Type B pancreatic cell (in vitro differentiated cells): ENCODE measurements around the gene TTC29. TPM values are rescaled to one million over a fixed set of nuclear protein-coding genes. Genes with fewer than 3 reads are reported as not detected.

Experiments used
- DNase-seq: peaks from one replicate; pipeline ENCODE4 v3.0.0; 2021; ENCODE audit warnings: mixed read lengths; ENCODE audit not compliant: unreplicated experiment; ENCODE audit errors: extremely low spot score
- H3K27ac Mint-ChIP-seq: 2 replicates; pipeline ENCODE4 v1.8.0; 2021; ENCODE audit warnings: mild to moderate bottlenecking, mixed read lengths
- H3K27me3 Mint-ChIP-seq: 2 replicates; pipeline ENCODE4 v1.8.0; 2021; ENCODE audit warnings: mixed read lengths
- H3K36me3 Mint-ChIP-seq: 2 replicates; pipeline ENCODE4 v1.8.0; 2021; ENCODE audit warnings: mixed read lengths
- H3K4me1 Mint-ChIP-seq: one replicate; pipeline ENCODE4 v1.8.0; 2021; ENCODE audit warnings: mixed read lengths; ENCODE audit not compliant: unreplicated experiment
- H3K4me3 Mint-ChIP-seq: 2 replicates; pipeline ENCODE4 v1.8.0; 2021; ENCODE audit warnings: mild to moderate bottlenecking, mixed read lengths
- H3K9me3 Mint-ChIP-seq: 2 replicates; pipeline ENCODE4 v1.8.0; 2021; ENCODE audit warnings: mixed read lengths
- CTCF ChIP-seq: fragments of 200-600 bp; sonication (generic); conservative IDR thresholded peaks from 2 replicates; pipeline ENCODE4 v1.5.0; 2021; ENCODE audit warnings: antibody characterized with exemption, mild to moderate bottlenecking
- total RNA-seq: library from RNA; stranded (reverse); gene quantifications from 2 replicates; pipeline ENCODE4 v1.2.1, GENCODE V29; 2021; ENCODE audit warnings: low replicate concordance

Gene TTC29
- total RNA-seq, 1 donor from 2014 or later: 2.8 TPM

GRCh38 chr4:146795711-146796110 lies 150.0 kb downstream of the TTC29 start:
- no peaks in the 10 kb centered on the region for H3K4me1 Mint-ChIP-seq
- DNase-seq: no peak
- TF ChIP-seq CTCF: no peak
- H3K27ac Mint-ChIP-seq: no peak overlapping the region
- H3K4me3 Mint-ChIP-seq: no peak overlapping the region
- H3K9me3 Mint-ChIP-seq: no peaks in the 10 kb centered on the region
- no peaks in the 10 kb centered on the region for H3K27me3 Mint-ChIP-seq
- no peaks in the 10 kb centered on the region for H3K36me3 Mint-ChIP-seq

GRCh38 chr4:146793727-146794126 lies 151.9 kb downstream of the TTC29 start:
- H3K4me1 Mint-ChIP-seq: no peaks in the 10 kb centered on the region
- no peak for DNase-seq
- TF ChIP-seq CTCF: no peak
- no peaks in the 10 kb centered on the region for H3K27me3 Mint-ChIP-seq
- no peaks in the 10 kb centered on the region for H3K36me3 Mint-ChIP-seq
- no peak overlapping the region for H3K4me3 Mint-ChIP-seq
- no peaks in the 10 kb centered on the region for H3K9me3 Mint-ChIP-seq
- no peak overlapping the region for H3K27ac Mint-ChIP-seq

- no peaks in the 10 kb centered on the region for H3K27me3 Mint-ChIP-seq
- no peak for TF ChIP-seq CTCF
- H3K36me3 Mint-ChIP-seq: no peaks in the 10 kb centered on the region
- H3K4me1 Mint-ChIP-seq: no peaks in the 10 kb centered on the region
- no peak overlapping the region for H3K4me3 Mint-ChIP-seq
- DNase-seq: no peak
- H3K9me3 Mint-ChIP-seq: no peaks in the 10 kb centered on the region
- no peak overlapping the region for H3K27ac Mint-ChIP-seq
Observed at GRCh38 chr4:146791439-146791838, 154.2 kb downstream of the TTC29 start.

DNA sequence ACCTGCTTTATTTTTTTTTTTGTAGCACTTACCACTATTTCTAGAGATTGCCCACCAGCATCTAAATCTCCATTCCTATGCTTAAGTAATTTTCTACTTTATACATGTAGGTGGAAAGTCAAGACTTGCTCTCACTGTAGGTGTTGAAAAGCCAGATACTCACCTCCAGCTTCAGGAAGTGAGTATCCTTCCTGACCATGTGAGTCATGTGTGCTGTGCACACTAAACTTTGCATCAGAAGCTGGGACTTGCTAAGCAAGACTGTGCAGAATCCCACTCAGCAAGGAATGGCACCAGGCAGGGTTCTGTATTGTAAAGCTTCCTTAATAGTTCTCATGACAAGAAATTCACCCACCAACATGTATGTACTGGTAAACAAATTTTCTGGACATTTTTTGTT lies 155.1 kb downstream of the TTC29 start:
- H3K27ac Mint-ChIP-seq: no peak overlapping the region
- no peaks in the 10 kb centered on the region for H3K36me3 Mint-ChIP-seq
- no peaks in the 10 kb centered on the region for H3K27me3 Mint-ChIP-seq
- DNase-seq: no peak
- no peak for TF ChIP-seq CTCF
- H3K9me3 Mint-ChIP-seq: no peaks in the 10 kb centered on the region
- H3K4me3 Mint-ChIP-seq: no peak overlapping the region
- no peaks in the 10 kb centered on the region for H3K4me1 Mint-ChIP-seq

GRCh38 chr4:146787731-146788130 lies 157.9 kb downstream of the TTC29 start:
- Mint-ChIP-seq H3K4me1 (no peaks in the 10 kb centered on the region), H3K4me3 (no peak overlapping the region), H3K36me3 (no peaks in the 10 kb centered on the region), H3K27ac (no peak overlapping the region), H3K9me3 (no peaks in the 10 kb centered on the region), H3K27me3 (no peaks in the 10 kb centered on the region)
- no peak for TF ChIP-seq CTCF
- no peak for DNase-seq

DNA sequence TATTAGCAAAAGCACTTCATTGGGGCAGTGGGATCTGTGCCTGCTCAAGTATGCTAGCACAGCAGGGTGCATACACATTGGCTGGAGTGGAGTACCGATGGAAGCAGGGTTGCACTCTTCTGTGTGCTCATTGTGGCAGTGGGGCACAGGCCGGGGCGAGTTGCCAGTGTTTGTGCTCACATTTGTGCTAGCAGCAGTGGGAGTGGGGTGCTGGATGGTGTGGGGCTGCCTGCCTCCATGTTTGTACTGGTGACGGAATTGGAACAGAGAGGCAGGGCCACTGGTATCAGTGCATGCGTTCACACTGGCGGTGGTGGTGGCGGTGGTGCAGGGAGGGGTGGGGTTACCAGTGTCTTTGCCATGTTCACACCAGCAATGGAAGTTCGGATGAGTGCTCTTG lies 169.0 kb downstream of the TTC29 start:
- H3K27me3 Mint-ChIP-seq: no peaks in the 10 kb centered on the region
- no peak overlapping the region for H3K4me3 Mint-ChIP-seq

More for the DNA sequence above, 169.0 kb downstream of the TTC29 start:
- H3K4me1 Mint-ChIP-seq: no peaks in the 10 kb centered on the region
- DNase-seq: peak; percentile 53
- no peak overlapping the region for H3K27ac Mint-ChIP-seq
- no peaks in the 10 kb centered on the region for H3K36me3 Mint-ChIP-seq
- no peak for TF ChIP-seq CTCF
- H3K9me3 Mint-ChIP-seq: no peaks in the 10 kb centered on the region
